Pons (tissue), 1 donor: ENCODE results near the gene PAK5.

Experiments
- DNase-seq: peaks from one replicate; pipeline ENCODE4 v3.0.0-alpha.2; 2016; ENCODE audit warnings: low spot score

Gene PAK5

DNA sequence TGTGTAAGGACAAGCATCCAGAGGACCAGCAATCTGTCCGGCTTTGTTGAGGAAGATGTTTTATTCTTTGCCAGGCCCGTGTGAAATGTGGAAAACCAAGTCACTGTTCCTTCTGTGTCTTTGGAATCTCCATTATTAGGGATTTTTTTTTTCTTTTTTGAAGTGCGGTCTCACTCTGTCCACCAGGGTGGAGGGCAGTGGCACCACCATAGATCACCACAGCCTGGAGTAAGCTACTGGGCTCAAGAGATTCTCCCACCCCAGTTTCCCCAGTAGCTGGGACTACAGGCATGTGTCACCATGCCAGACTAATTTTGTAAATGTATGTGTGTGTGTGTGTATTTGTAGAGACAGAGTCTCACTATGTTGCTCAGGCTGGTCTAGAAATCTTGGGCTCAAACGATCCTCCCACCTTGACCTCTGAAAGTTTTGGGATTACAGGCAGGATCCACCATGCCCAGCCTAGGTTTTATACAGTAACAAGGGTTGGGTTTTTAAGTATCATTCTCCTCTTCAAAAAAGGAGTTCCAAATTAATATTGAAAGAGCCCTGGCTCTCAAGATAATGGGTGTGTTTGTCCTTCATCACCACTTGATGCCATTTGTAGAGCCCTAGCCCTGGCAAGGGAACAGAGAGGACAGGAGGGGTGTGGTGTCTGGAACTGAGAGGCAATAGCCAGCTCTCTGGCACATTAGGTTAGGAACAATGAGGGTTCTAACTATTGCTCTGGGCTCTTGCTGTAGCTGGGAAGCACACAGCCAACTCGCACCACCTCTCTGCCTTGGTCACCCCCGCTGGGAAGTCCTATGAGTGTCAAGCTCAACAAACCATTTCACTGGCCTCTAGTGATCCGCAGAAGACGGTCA lies 321.3 kb downstream of the PAK5 start:
- no peak for DNase-seq

- no peak for DNase-seq
Measured at GRCh38 chr20:9516234-9516871, 322.5 kb downstream of the PAK5 start.

DNA sequence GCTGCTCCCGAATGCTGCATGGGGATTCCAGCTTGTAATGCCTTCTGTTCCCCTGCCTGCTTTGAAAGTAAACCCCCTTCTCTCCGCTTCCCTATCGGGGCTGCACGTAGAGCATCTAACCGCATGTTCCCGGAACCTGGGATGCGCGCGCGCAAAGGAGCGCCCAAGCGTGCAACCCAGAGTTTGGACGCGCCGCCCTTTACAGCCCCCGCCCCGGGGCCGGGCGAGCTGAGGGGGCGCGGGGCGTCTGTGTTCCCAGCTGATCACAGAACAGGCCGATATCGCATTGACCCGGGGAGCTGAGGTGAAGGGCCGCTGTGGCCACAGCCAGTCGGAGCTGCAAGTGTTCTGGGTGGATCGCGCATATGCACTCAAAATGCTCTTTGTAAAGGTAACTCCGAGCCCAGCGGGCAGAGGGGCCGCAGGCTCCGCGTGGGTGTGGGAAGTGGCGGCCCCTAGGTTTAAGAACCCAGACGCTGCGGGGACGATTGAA lies 323.1 kb downstream of the PAK5 start:
- no peak for DNase-seq

DNA sequence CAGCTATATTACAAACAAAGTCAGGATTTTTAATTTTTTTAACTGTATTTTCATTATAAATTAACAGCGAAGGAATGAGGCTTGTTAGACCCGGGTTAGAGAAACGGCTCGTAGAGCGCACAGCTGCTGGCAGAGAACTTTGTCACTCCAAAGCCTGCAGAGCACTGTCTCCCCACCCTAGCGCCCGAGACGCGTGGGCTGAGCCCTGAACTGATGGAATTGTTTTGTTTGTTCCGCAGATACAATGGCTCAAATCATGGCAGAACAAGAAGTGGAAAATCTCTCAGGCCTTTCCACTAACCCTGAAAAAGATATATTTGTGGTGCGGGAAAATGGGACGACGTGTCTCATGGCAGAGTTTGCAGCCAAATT lies 323.7 kb downstream of the PAK5 start:
- no peak for DNase-seq

DNA sequence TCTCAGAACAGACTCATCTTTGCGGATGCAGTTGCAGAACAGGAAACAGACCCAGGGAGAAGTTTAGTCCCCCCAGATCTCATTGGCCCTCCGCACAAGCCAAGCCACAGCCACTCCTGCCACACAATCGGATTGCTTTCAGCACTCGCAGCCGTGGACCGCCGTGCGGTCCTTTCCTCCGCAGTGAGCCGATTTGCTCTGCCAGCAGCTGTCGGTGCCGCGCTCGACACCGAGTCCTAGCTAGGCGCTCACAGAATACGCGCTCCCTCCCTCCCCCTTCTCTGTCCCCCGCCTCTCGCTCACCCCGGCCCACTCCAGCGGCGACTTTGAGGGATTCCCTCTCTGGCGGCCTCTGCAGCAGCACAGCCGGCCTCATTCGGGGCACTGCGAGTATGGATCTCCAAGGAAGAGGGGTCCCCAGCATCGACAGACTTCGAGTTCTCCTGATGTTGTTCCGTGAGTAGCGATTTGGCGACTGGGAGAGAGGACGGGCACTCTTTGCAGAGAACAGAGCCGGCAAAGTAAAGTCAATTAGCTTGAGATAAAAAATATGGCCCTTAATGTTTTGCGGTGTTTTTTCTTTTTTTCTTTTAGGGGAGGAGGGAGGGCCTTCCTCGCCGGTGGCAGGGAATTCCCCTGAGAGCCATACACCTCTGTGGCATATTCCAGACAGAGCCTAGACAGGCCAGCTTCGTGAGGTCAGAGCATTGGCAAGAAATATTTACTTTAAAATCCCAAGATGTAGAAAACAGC lies 324.2 kb downstream of the PAK5 start, which contains the start of gene LAMP5:
LAMP5 (plus strand) TSS at position 130 of the 753 bp plus-strand sequence; CDS start at position 393, 263 bp downstream.
- DNase-seq = no peak

GRCh38 chr20:9514072-9514460 lies 324.8 kb downstream of the PAK5 start:
- no peak for DNase-seq

DNA sequence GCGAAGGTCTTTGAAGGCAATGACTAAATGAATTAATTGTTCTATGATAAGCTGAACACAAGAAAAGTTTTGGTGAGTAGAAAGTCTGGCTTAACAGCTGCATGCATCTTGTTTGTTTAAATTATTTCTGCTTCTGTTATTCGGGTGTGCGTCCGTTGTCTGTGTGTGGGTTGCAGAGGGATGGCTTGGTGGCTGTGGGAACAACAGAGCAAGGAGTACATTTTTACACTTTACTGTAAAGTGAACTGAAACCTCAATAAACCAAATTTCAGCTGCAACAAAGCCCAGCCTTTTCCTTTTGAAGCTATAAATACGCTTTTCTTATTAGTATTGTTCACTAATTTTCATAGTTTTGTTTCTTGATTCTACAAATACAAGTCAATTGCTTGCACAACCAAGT lies 328.0 kb downstream of the PAK5 start:
- no peak for DNase-seq

DNA sequence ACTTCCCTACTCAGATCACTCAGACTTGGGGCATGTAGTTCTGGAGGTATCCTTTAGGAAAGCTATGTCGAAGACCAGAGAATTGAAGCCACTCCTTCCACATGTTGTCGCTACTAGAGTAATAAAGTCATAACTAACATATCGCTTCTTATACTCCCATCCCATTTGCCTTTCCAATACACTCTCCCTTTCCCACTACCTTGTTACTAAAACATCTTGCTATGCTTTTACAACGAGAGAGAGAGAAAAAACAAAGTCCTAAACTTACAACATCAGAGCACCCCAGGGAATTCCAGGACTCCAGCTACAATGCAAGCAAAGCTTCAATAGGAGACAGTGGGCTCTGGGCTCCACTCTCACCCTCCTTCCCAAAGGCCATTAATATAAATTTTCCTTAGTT lies 329.6 kb downstream of the PAK5 start:
- no peak for DNase-seq

DNA sequence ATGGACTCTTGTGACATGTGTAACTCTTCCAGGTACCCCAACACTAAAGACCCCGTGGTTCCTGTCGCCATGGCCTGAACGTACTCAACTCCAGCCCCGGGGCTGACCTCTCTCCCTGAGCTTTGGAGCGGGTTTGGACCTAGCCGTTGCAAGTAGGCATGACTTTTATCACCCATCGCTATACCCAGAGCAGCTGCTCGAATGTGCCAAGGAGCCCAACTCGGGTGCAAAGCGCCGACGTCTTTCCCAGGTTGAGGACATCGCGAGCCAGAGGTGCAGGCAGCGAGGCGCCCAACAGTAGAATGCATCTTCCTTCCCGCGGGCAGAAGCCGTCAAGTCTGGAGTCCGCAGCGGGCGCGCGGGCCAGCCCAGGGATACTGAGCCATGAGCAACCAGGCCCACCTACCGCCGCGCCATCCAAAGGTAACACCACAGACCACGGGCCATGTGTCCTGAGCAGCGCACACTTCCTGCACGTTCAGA lies 330.1 kb downstream of the PAK5 start:
- DNase-seq = no peak

- no peak for DNase-seq
Measured at GRCh38 chr20:9508240-9508661, 330.6 kb downstream of the PAK5 start.

DNA sequence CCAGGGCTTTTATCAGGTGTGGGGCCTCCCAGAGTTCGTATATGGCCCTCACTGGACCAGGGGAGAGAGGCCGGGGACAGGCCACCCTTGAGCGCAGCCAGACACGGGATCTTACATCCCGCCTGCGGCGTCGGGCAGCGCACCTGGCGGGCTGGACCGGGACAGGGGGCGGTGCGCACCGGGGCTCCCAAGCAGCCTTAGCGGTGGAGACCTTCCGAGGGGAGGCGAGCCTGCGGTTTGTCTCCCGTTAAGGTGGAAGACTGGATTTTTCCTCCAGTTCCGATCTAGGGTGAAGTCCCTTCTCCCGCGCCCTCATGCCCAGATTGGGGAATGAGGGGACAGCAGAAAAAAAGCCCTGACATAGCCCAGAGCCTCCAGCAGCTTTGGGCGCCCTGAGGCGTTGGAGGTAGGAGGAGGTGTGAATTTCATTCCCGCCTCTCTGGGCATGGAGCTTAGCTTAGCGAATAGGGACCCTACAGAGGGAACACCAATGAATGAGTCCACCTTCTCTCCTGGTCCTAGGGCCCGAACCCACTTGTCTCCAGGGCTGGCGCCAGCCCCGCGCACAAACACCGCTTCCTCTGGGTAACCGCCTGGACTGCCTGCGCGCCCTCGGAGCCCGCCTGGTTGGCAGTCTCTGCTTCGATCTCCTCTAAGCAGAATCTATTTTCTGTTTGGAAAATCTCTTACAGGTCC lies 331.2 kb downstream of the PAK5 start:
- no peak for DNase-seq

- no peak for DNase-seq
Measured at GRCh38 chr20:9506964-9507369, 331.9 kb downstream of the PAK5 start.

GRCh38 chr20:9506280-9506821 lies 332.5 kb downstream of the PAK5 start:
- DNase-seq = no peak

GRCh38 chr20:9503526-9504245 lies 335.2 kb downstream of the PAK5 start:
- DNase-seq = peak; percentile 36

GRCh38 chr20:9501473-9501872 lies 337.4 kb downstream of the PAK5 start:
- DNase-seq = no peak

GRCh38 chr20:9500121-9500520 lies 338.8 kb downstream of the PAK5 start:
- peak; percentile 68 for DNase-seq

GRCh38 chr20:9499126-9499899 lies 339.6 kb downstream of the PAK5 start:
- DNase-seq = no peak

DNA sequence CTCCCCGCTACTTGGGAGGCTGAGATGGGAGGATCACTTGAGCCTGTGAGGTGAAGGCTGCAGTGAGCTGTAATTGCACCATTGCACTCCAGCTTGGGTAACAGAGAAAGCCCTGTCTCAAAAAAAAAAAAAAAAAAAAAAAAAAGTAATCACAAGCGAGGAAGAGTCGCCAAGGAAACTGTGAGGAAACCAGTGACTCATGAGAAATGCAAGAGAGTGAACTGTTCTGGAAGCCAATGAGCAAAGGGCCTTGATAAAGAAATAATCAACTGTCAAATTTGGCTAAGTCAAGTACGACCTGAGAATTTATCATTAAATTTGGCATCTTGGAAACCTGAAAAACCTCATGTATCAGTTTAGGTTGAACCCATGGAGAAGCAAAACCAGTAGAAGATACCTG lies 340.6 kb downstream of the PAK5 start:
- DNase-seq = no peak

- no peak for DNase-seq
Measured at GRCh38 chr20:9496155-9496554, 342.7 kb downstream of the PAK5 start.

GRCh38 chr20:9495701-9496100 lies 343.2 kb downstream of the PAK5 start:
- no peak for DNase-seq
